Gastroesophageal sphincter (tissue), 4 donors: ENCODE measurements around the gene ORC3. TPM values are rescaled to one million over a fixed set of nuclear protein-coding genes. Genes with fewer than 3 reads are reported as not detected.

ENCODE experiments used
- ATAC-seq: fragments of 150-250 bp; one replicate; pipeline ENCODE4 v1.9.1; 2016; ENCODE audit warnings: mild to moderate bottlenecking, moderate library complexity
- H3K27ac ChIP-seq, 4 donors: fragments of 200-600 bp; sonication (generic) in 3 of 4; 1 replicate in 3 of 4; 2 replicates in 1 of 4; pipeline ENCODE4 v1.5.1; 2016 to 2019
- H3K27me3 ChIP-seq: fragments of 200-600 bp; sonication (generic); one replicate; pipeline ENCODE4 v1.5.1; 2019
- H3K36me3 ChIP-seq, 2 donors: fragments of 200-600 bp; sonication (generic); one replicate each; pipeline ENCODE4 v1.5.1; 2019; ENCODE audit warnings: control low read depth in 1 of 2
- H3K4me1 ChIP-seq, 3 donors: fragments of 200-600 bp; sonication (generic); 1 replicate in 2 of 3; 2 replicates in 1 of 3; pipeline ENCODE4 v1.5.1; 2016 to 2019; ENCODE audit warnings: control low read depth in 2 of 3
- H3K4me3 ChIP-seq, 2 donors: fragments of 200-600 bp; sonication (generic); one replicate each; pipeline ENCODE4 v1.5.1; 2019; ENCODE audit warnings: mild to moderate bottlenecking in 1 of 2, moderate library complexity in 1 of 2
- H3K9me3 ChIP-seq, 3 donors: fragments of 200-600 bp; sonication (generic); one replicate each; pipeline ENCODE4 v1.5.1; 2017 to 2019; ENCODE audit warnings: control low read depth in 2 of 3
- CTCF ChIP-seq, 4 experiments: fragments of 200-600 bp in 2 of 4; fragments of 450-650 bp in 2 of 4; sonication (generic) in 1 of 4; IDR thresholded peaks; one replicate each; pipeline ENCODE4 v1.5.1; 2017 to 2019; ENCODE audit warnings: antibody characterized with exemption in 4 of 4, mild to moderate bottlenecking in 2 of 4, moderate library complexity in 2 of 4
- EP300 ChIP-seq: sonication (generic); formaldehyde crosslinking; IDR thresholded peaks from one replicate; pipeline ENCODE4 v1.6.1; 2017; ENCODE audit warnings: antibody characterized with exemption, mild to moderate bottlenecking
- POLR2A ChIP-seq, 2 donors: fragments of 450-650 bp; IDR thresholded peaks; one replicate each; pipeline ENCODE4 v1.6.1; 2017; ENCODE audit warnings: antibody characterized with exemption in 2 of 2, mild to moderate bottlenecking in 2 of 2, moderate library complexity in 1 of 2
- POLR2AphosphoS5 ChIP-seq: sonication (generic); formaldehyde crosslinking; IDR thresholded peaks from one replicate; pipeline ENCODE4 v1.6.1; 2017; ENCODE audit warnings: antibody characterized with exemption
- WGBS, 2 donors: methylation state at CpG; one replicate each; pipeline ENCODE4 v1.1.5; 2018; ENCODE audit warnings: low coverage in 1 of 2; 5-methylcytosine and 5-hydroxymethylcytosine counted together
- total RNA-seq, 4 donors: library from RNA; depleted of rRNA; stranded (reverse); fragments of >200 nt; gene quantifications; one replicate each; pipeline ENCODE4 v1.1.0, GENCODE V29; 2016

The ORC3 gene
- total RNA-seq, 4 donors from 2014 or later = 11.3 to 24.3 (median 14.1) TPM

GRCh38 chr6:87633851-87634250, 43.9 kb downstream of the ORC3 start:
- ATAC-seq = no peak
- H3K27ac ChIP-seq = no peak overlapping the region
- no peak for TF ChIP-seq CTCF (IDR thresholded peaks at IDR 0.05)
- TF ChIP-seq POLR2A (IDR thresholded peaks at IDR 0.05) = no peak
- no peak for TF ChIP-seq POLR2AphosphoS5
- TF ChIP-seq EP300 = no peak
- no peaks in the 10 kb centered on the region for H3K9me3 ChIP-seq
- WGBS, 2 donors = 67 to 79% methylated on average over 3 of the region's 3 CpGs
- H3K4me1 ChIP-seq = no peaks in the 10 kb centered on the region
- H3K27me3 ChIP-seq = no peaks in the 10 kb centered on the region
- H3K36me3 ChIP-seq = peaks cover 0 to 83% of the 10 kb centered on the region in 2 donors
- no peak overlapping the region for H3K4me3 ChIP-seq

- no peak for ATAC-seq
These were observed 46.4 kb downstream of the ORC3 start for GRCh38 chr6:87636315-87636714.

GRCh38 chr6:87637106-87637505, 47.2 kb downstream of the ORC3 start:
- ATAC-seq = no peak
- TF ChIP-seq CTCF (IDR thresholded peaks at IDR 0.05) (no peak), EP300 (no peak), POLR2AphosphoS5 (no peak), POLR2A (IDR thresholded peaks at IDR 0.05) (no peak)
- no peaks in the 10 kb centered on the region for H3K9me3 ChIP-seq
- no peak overlapping the region for H3K27ac ChIP-seq
- peaks cover 0 to 77% of the 10 kb centered on the region in 2 donors for H3K36me3 ChIP-seq
- no peak overlapping the region for H3K4me3 ChIP-seq
- H3K27me3 ChIP-seq = no peaks in the 10 kb centered on the region
- 100% methylated on average over 1 of the region's 1 CpG for WGBS, 2 donors
- no peaks in the 10 kb centered on the region for H3K4me1 ChIP-seq

More at GRCh38 chr6:87636315-87636714, 46.4 kb downstream of the ORC3 start:
- peaks cover 0 to 83% of the 10 kb centered on the region in 2 donors for H3K36me3 ChIP-seq
- no peaks in the 10 kb centered on the region for H3K4me1 ChIP-seq
- no peak overlapping the region for H3K4me3 ChIP-seq
- H3K9me3 ChIP-seq = no peaks in the 10 kb centered on the region
- TF ChIP-seq EP300 (no peak), POLR2A (IDR thresholded peaks at IDR 0.05) (no peak), POLR2AphosphoS5 (no peak), CTCF (IDR thresholded peaks at IDR 0.05) (no peak)
- WGBS, 2 donors = 84 to 100% methylated on average over 1 of the region's 1 CpG
- no peaks in the 10 kb centered on the region for H3K27me3 ChIP-seq
- no peak overlapping the region for H3K27ac ChIP-seq

GRCh38 chr6:87639373-87639772, 49.4 kb downstream of the ORC3 start:
- Histone ChIP-seq H3K27me3 (no peaks in the 10 kb centered on the region), H3K4me3 (no peak overlapping the region), H3K9me3 (no peaks in the 10 kb centered on the region), H3K27ac (no peak overlapping the region), H3K4me1 (no peaks in the 10 kb centered on the region), H3K36me3 (peaks cover 0 to 62% of the 10 kb centered on the region in 2 donors)
- no peak for TF ChIP-seq EP300
- TF ChIP-seq CTCF (IDR thresholded peaks at IDR 0.05) = no peak
- TF ChIP-seq POLR2A (IDR thresholded peaks at IDR 0.05) = no peak
- TF ChIP-seq POLR2AphosphoS5 = no peak
- ATAC-seq = no peak
- 100% methylated on average over 2 of the region's 4 CpGs for WGBS, 2 donors

GRCh38 chr6:87641065-87641692, 51.2 kb downstream of the ORC3 start:
- WGBS, 2 donors = 64 to 67% methylated on average over 1 of the region's 1 CpG
- peaks cover 0 to 50% of the 10 kb centered on the region in 2 donors for H3K36me3 ChIP-seq
- ATAC-seq = no peak
- TF ChIP-seq POLR2A (IDR thresholded peaks at IDR 0.05) (no peak), CTCF (IDR thresholded peaks at IDR 0.05) (no peak), EP300 (no peak), POLR2AphosphoS5 (no peak)
- H3K4me3 ChIP-seq = no peak overlapping the region
- no peaks in the 10 kb centered on the region for H3K9me3 ChIP-seq
- no peaks in the 10 kb centered on the region for H3K27me3 ChIP-seq
- H3K4me1 ChIP-seq = no peaks in the 10 kb centered on the region
- H3K27ac ChIP-seq = no peak overlapping the region
